KMS-11 (cell line): Measurements from ENCODE around the gene C18orf32.

ENCODE experiments used
- H2AFZ ChIP-seq: fragments of 200-600 bp; sonication (generic); 2 replicates; pipeline ENCODE4 v1.6.1; 2016; ENCODE audit warnings: antibody characterized with exemption, mixed run types, low read depth
- H3K27ac ChIP-seq: fragments of 200-600 bp; sonication (generic); 2 replicates; pipeline ENCODE4 v1.6.1; 2016; ENCODE audit warnings: mild to moderate bottlenecking, mixed run types
- H3K27me3 ChIP-seq: fragments of 200-600 bp; sonication (generic); 2 replicates; pipeline ENCODE4 v1.6.1; 2017; ENCODE audit warnings: mild to moderate bottlenecking, low read depth, mixed run types, moderate library complexity; ENCODE audit not compliant: insufficient read depth
- H3K36me3 ChIP-seq: fragments of 200-600 bp; sonication (generic); 2 replicates; pipeline ENCODE4 v1.6.1; 2017; ENCODE audit warnings: mild to moderate bottlenecking, mixed run types; ENCODE audit not compliant: insufficient read depth
- H3K4me1 ChIP-seq: fragments of 200-600 bp; sonication (generic); 2 replicates; pipeline ENCODE4 v1.6.1; 2016; ENCODE audit warnings: mild to moderate bottlenecking, low read depth, mixed run types; ENCODE audit not compliant: poor library complexity, severe bottlenecking
- H3K4me2 ChIP-seq: fragments of 200-600 bp; sonication (generic); 2 replicates; pipeline ENCODE4 v1.7.0; 2016; ENCODE audit warnings: mild to moderate bottlenecking, mixed run types
- H3K4me3 ChIP-seq: fragments of 200-600 bp; sonication (generic); IDR thresholded peaks from 2 replicates; pipeline ENCODE4 v1.6.1; 2017; ENCODE audit warnings: low read depth, low read length, mixed read lengths; ENCODE audit not compliant: insufficient read depth
- H3K79me2 ChIP-seq: fragments of 200-600 bp; sonication (generic); 2 replicates; pipeline ENCODE4 v1.6.1; 2016; ENCODE audit warnings: low read depth, mixed run types; ENCODE audit not compliant: insufficient read depth
- H3K9ac ChIP-seq: fragments of 200-600 bp; sonication (generic); 2 replicates; pipeline ENCODE4 v1.6.1; 2016; ENCODE audit warnings: mild to moderate bottlenecking, mixed run types
- H4K20me1 ChIP-seq: fragments of 200-600 bp; sonication (generic); 2 replicates; pipeline ENCODE4 v1.6.1; 2016; ENCODE audit warnings: mild to moderate bottlenecking, mixed run types; ENCODE audit not compliant: insufficient read depth
- TF ChIP-seq, protein P1 (sequence below): fragments of 200-600 bp; sonication (generic); conservative IDR thresholded peaks from 2 replicates; pipeline ENCODE4 v1.6.1; 2017; ENCODE audit warnings: low read depth, mild to moderate bottlenecking, antibody characterized with exemption, low read length, moderate library complexity, mixed read lengths

The C18orf32 gene

DNA sequence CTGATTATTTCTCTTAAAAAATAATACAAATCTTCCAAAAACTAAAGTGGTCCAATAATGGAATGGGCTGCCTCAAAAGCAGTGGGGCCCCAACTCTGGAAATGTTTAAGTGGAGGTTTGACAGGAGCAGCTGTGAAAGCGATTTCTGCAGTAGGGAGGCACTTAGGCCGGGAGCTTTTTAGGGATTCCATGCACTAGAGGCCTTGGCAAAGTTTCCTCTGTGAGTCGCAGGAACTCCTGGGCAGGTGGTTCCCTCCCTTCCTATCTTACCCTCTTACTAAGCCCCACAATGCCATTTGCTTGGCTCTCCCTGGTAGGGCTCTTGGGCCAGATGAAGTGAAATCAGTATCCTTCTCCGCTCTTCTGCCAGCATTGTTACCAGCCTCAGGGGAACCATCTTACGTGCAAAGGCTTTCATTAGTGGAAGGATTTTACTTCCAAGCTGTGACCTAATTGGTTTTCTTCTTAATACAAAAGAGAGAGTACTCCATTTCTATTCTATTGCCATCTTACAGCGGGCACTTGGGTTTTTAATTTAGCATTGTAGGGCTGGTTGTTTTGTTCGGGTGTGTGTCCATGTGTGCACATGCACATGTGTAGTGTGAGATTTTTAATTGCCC is 34.3 kb upstream of the C18orf32 start:
- Histone ChIP-seq H2AFZ (no peak overlapping the region), H3K27ac (no peak overlapping the region), H3K4me1 (peaks cover 8% of the 10 kb centered on the region), H3K27me3 (no peaks in the 10 kb centered on the region), H3K36me3 (no peaks in the 10 kb centered on the region), H3K79me2 (no peaks in the 10 kb centered on the region), H3K4me3 (no peak overlapping the region), H4K20me1 (no peaks in the 10 kb centered on the region), H3K4me2 (no peak overlapping the region), H3K9ac (no peak overlapping the region)
- TF ChIP-seq, protein P1, sequence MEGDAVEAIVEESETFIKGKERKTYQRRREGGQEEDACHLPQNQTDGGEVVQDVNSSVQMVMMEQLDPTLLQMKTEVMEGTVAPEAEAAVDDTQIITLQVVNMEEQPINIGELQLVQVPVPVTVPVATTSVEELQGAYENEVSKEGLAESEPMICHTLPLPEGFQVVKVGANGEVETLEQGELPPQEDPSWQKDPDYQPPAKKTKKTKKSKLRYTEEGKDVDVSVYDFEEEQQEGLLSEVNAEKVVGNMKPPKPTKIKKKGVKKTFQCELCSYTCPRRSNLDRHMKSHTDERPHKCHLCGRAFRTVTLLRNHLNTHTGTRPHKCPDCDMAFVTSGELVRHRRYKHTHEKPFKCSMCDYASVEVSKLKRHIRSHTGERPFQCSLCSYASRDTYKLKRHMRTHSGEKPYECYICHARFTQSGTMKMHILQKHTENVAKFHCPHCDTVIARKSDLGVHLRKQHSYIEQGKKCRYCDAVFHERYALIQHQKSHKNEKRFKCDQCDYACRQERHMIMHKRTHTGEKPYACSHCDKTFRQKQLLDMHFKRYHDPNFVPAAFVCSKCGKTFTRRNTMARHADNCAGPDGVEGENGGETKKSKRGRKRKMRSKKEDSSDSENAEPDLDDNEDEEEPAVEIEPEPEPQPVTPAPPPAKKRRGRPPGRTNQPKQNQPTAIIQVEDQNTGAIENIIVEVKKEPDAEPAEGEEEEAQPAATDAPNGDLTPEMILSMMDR = no peak

DNA sequence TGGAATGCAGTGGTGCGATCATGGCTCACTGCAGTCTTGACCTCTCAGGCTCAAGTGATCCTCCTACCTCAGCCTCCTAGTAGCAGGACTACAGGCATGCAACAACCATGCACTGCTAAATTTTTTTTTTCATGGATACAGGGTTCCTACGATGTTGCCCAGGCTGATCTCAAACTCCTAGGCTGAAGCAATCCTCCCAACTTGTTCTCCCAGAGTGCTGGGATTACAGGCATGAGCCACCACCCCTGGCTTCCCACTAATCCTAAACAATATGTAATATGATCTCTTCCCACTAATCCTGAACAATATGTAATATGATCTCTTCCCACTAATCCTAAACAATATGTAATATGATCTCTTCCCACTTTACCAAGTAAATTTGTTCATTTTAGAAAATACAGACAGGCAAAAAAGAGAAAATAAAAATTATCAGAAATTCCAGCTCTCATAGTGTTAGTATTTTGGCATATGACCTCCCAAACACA is 33.7 kb upstream of the C18orf32 start:
- Histone ChIP-seq H2AFZ (no peak overlapping the region), H3K4me3 (no peak overlapping the region), H3K27ac (no peak overlapping the region), H3K4me1 (peaks cover 8% of the 10 kb centered on the region), H3K79me2 (no peaks in the 10 kb centered on the region), H3K9ac (no peak overlapping the region), H3K36me3 (no peaks in the 10 kb centered on the region), H4K20me1 (no peaks in the 10 kb centered on the region), H3K27me3 (no peaks in the 10 kb centered on the region), H3K4me2 (no peak overlapping the region)
- TF ChIP-seq, protein P1 = no peak

DNA sequence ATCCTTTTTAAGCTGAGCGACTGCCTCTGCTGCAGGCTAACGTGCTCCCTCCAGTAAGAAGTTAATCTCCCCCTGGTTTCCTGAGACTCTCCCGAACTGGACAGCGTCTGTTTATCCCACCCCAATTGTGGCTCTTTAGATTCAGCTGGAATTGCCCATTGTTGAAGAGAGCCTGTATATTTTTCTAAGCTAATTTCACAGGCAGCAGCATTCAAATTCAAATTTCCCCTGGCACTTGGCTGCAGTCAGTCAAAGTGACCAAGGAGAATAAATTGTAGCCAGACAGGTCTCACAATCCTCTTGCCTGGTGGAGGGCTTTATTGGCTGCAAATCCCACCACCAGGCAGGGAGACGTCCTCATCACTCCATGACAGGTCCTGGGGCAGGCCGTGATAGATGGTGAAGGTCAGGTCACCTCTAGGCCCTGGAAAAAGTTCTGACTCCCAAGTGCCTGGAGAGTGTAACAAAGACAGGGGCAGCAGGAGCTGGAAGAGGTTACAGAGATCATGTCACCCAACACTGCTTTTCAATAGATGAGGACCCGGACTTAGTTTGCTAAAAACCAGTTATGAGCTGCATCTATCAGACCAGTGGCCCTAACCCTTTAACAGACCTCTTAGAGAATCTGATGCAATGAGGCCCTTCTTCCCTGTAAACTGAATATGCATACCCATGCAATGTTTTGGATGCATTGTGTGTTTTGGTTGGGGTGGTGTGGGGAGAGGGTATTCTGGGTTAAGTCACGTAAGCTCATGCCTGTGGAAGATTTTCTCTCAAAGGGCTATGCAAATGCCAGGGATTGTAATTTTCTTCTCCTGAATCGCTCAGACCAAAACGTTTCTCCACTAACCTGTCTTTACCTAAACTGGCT is 32.3 kb upstream of the C18orf32 start:
- H2AFZ ChIP-seq = no peak overlapping the region
- H3K9ac ChIP-seq = no peak overlapping the region
- H3K36me3 ChIP-seq = no peaks in the 10 kb centered on the region
- no peaks in the 10 kb centered on the region for H4K20me1 ChIP-seq
- H3K4me1 ChIP-seq = peaks cover 8% of the 10 kb centered on the region
- H3K79me2 ChIP-seq = no peaks in the 10 kb centered on the region
- TF ChIP-seq, protein P1 = no peak
- H3K27me3 ChIP-seq = no peaks in the 10 kb centered on the region
- no peak overlapping the region for H3K4me2 ChIP-seq
- no peak overlapping the region for H3K27ac ChIP-seq
- H3K4me3 ChIP-seq = no peak overlapping the region

DNA sequence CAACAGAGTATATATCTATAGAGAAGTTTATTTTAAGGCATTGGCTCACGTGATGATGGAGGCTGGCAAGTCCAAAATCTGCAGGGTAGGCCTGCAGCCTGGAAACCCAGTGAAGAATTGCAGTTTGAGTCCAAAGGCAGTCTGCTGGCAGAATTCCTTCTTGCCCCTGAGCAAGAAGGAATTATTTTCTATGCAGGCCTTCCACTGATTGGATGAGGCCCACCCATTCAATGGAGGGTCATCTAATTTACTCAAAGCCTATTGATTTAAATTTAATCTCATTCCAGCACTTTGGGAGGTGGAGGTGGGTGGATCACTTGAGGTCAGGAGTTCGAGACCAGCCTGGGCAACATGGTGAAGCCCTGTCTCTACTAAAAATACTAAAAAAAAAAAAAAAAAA is 30.4 kb upstream of the C18orf32 start:
- Histone ChIP-seq H3K36me3 (no peaks in the 10 kb centered on the region), H4K20me1 (no peaks in the 10 kb centered on the region), H3K9ac (no peak overlapping the region), H3K27ac (no peak overlapping the region), H3K27me3 (no peaks in the 10 kb centered on the region), H3K4me1 (peaks cover 8% of the 10 kb centered on the region), H2AFZ (no peak overlapping the region), H3K79me2 (no peaks in the 10 kb centered on the region), H3K4me3 (no peak overlapping the region), H3K4me2 (no peak overlapping the region)
- TF ChIP-seq, protein P1 = no peak
